Ecto neural progenitor cell (in vitro differentiated cells): ENCODE results near the gene RPS15A.
"Not testable (repeated sequence)": the region's sequence is repeated elsewhere in the genome, so short reads cannot be mapped to it uniquely, and the experiment has no call there.

Experiments used
- DNase-seq: peaks from one replicate; pipeline ENCODE4 v3.0.0-alpha.2; 2018; ENCODE audit warnings: low spot score

RPS15A gene

GRCh38 chr16:18742870-18743269, 47.3 kb downstream of the RPS15A start:
- not testable (repeated sequence) for DNase-seq

- DNase-seq = not testable (repeated sequence)
These were observed 50.1 kb downstream of the RPS15A start for GRCh38 chr16:18740027-18740426.

GRCh38 chr16:18738768-18739167, 51.4 kb downstream of the RPS15A start:
- not testable (repeated sequence) for DNase-seq

- not testable (repeated sequence) for DNase-seq
These were observed 55.9 kb downstream of the RPS15A start for GRCh38 chr16:18734279-18734678.
